Subcutaneous abdominal adipose tissue (tissue), 5 donors: Measurements from ENCODE around the gene TJP1.
"Not testable (repeated sequence)": the region's sequence is repeated elsewhere in the genome, so short reads cannot be mapped to it uniquely, and the experiment has no call there.

Experiments used
- H3K27ac ChIP-seq: one replicate; pipeline ENCODE4 v1.7.0; 2013; ENCODE audit warnings: low read depth, mild to moderate bottlenecking, inconsistent platforms, low read length, moderate library complexity
- H3K27me3 ChIP-seq, 5 donors: one replicate each; pipeline ENCODE4 v1.7.0; 2013; ENCODE audit warnings: low read length in 5 of 5, inconsistent platforms in 1 of 5; ENCODE audit not compliant: control insufficient read depth in 5 of 5, insufficient read depth in 4 of 5
- H3K36me3 ChIP-seq, 5 donors: one replicate each; pipeline ENCODE4 v1.7.0; 2013; ENCODE audit warnings: low read length in 5 of 5; ENCODE audit not compliant: control insufficient read depth in 5 of 5, insufficient read depth in 5 of 5
- H3K4me1 ChIP-seq, 5 donors: one replicate each; pipeline ENCODE4 v1.7.0; 2013; ENCODE audit warnings: low read length in 5 of 5, mild to moderate bottlenecking in 3 of 5, moderate library complexity in 1 of 5; ENCODE audit not compliant: control insufficient read depth in 5 of 5, insufficient read depth in 5 of 5
- H3K4me3 ChIP-seq, 5 donors: one replicate each; pipeline ENCODE4 v1.7.0; 2013; ENCODE audit warnings: low read length in 5 of 5, low read depth in 1 of 5
- H3K9ac ChIP-seq, 5 donors: one replicate each; pipeline ENCODE4 v1.7.0; 2013; ENCODE audit warnings: low read length in 5 of 5, mild to moderate bottlenecking in 4 of 5, moderate library complexity in 3 of 5
- H3K9me3 ChIP-seq, 5 donors: one replicate each; pipeline ENCODE4 v1.7.0; 2013; ENCODE audit warnings: low read length in 5 of 5; ENCODE audit not compliant: control insufficient read depth in 5 of 5
- donor health status: healthy.
- donor health status: healthy.
- donor health status: healthy.
- donor health status: healthy.
- donor health status: healthy.

TJP1 gene

GRCh38 chr15:29665444-29666003 lies 156.7 kb downstream of the TJP1 start:
- H3K4me1 ChIP-seq = no peaks in the 10 kb centered on the region
- no peaks in the 10 kb centered on the region for H3K36me3 ChIP-seq
- H3K27ac ChIP-seq = no peak overlapping the region
- no peaks in the 10 kb centered on the region for H3K27me3 ChIP-seq
- no peak overlapping the region for H3K9ac ChIP-seq
- no peak overlapping the region for H3K4me3 ChIP-seq
- no peaks in the 10 kb centered on the region for H3K9me3 ChIP-seq

GRCh38 chr15:29664406-29664805 lies 157.9 kb downstream of the TJP1 start:
- H3K9ac ChIP-seq = no peak overlapping the region
- H3K27me3 ChIP-seq = no peaks in the 10 kb centered on the region
- no peak overlapping the region for H3K4me3 ChIP-seq
- H3K36me3 ChIP-seq = no peaks in the 10 kb centered on the region
- no peaks in the 10 kb centered on the region for H3K9me3 ChIP-seq
- no peaks in the 10 kb centered on the region for H3K4me1 ChIP-seq
- no peak overlapping the region for H3K27ac ChIP-seq

- not testable (repeated sequence) for H3K4me3 ChIP-seq, H3K9ac ChIP-seq, H3K27ac ChIP-seq, H3K27me3 ChIP-seq, H3K36me3 ChIP-seq, H3K9me3 ChIP-seq, H3K4me1 ChIP-seq
Measured at GRCh38 chr15:29657476-29657817, 164.8 kb downstream of the TJP1 start.

- peaks cover 0 to 8% (median 5%) of the 10 kb centered on the region in 5 donors for H3K9me3 ChIP-seq
- no peaks in the 10 kb centered on the region for H3K4me1 ChIP-seq
- H3K27ac ChIP-seq = no peak overlapping the region
- no peak overlapping the region for H3K9ac ChIP-seq
- H3K4me3 ChIP-seq = no peak overlapping the region
- H3K27me3 ChIP-seq = no peaks in the 10 kb centered on the region
- no peaks in the 10 kb centered on the region for H3K36me3 ChIP-seq
Measured at GRCh38 chr15:29656636-29657475, 165.4 kb downstream of the TJP1 start.

GRCh38 chr15:29652595-29652994 lies 169.7 kb downstream of the TJP1 start:
- Histone ChIP-seq H3K36me3 (no peaks in the 10 kb centered on the region), H3K9me3 (peaks cover 0 to 13% (median 7%) of the 10 kb centered on the region in 5 donors), H3K27me3 (no peaks in the 10 kb centered on the region), H3K4me1 (no peaks in the 10 kb centered on the region), H3K9ac (no peak overlapping the region), H3K4me3 (no peak overlapping the region), H3K27ac (no peak overlapping the region)

- no peak overlapping the region for H3K27ac ChIP-seq
- no peaks in the 10 kb centered on the region for H3K36me3 ChIP-seq
- no peak overlapping the region for H3K4me3 ChIP-seq
- no peaks in the 10 kb centered on the region for H3K27me3 ChIP-seq
- no peaks in the 10 kb centered on the region for H3K4me1 ChIP-seq
- H3K9ac ChIP-seq = no peak overlapping the region
- H3K9me3 ChIP-seq = peaks cover 0 to 13% (median 5%) of the 10 kb centered on the region in 5 donors
Measured at GRCh38 chr15:29651476-29652233, 170.6 kb downstream of the TJP1 start.
